Kidney epithelial cell (primary cell): Measurements from ENCODE around the gene PBLD. TPM values are rescaled to one million over a fixed set of nuclear protein-coding genes. Genes with fewer than 3 reads are reported as not detected.
A peak's percentile ranks its signal among the peaks of the same experiment; 100 is the strongest.

ENCODE experiments used
- DNase-seq: peaks from one replicate; pipeline ENCODE4 v3.0.0-alpha.2; 2010; ENCODE audit warnings: low read depth
- H3K27me3 ChIP-seq: 2 replicates; pipeline ENCODE4 v1.6.0; 2011; ENCODE audit warnings: low read length; ENCODE audit not compliant: control insufficient read depth, insufficient read depth
- H3K36me3 ChIP-seq: 2 replicates; pipeline ENCODE4 v1.5.1; 2011; ENCODE audit warnings: low read length; ENCODE audit not compliant: control insufficient read depth, insufficient read depth
- H3K4me3 ChIP-seq: 2 replicates; pipeline ENCODE4 v1.5.1; 2011; ENCODE audit warnings: low read depth, mild to moderate bottlenecking, control low read depth, low read length
- total RNA-seq: library from RNA; depleted of rRNA; stranded (reverse); fragments of >200 nt; gene quantifications from 2 replicates; pipeline ENCODE4 v1.2.3, GENCODE V29; 2015
- TF ChIP-seq, protein P1 (sequence below): IDR thresholded peaks from 2 replicates; pipeline ENCODE4 v1.5.1; 2011; ENCODE audit warnings: mild to moderate bottlenecking, moderate library complexity, low read length, control low read depth, inconsistent platforms; ENCODE audit not compliant: insufficient read depth, poor library complexity, severe bottlenecking

The PBLD gene
- 3.1 and 4.5 TPM in 2 replicates for total RNA-seq

DNA sequence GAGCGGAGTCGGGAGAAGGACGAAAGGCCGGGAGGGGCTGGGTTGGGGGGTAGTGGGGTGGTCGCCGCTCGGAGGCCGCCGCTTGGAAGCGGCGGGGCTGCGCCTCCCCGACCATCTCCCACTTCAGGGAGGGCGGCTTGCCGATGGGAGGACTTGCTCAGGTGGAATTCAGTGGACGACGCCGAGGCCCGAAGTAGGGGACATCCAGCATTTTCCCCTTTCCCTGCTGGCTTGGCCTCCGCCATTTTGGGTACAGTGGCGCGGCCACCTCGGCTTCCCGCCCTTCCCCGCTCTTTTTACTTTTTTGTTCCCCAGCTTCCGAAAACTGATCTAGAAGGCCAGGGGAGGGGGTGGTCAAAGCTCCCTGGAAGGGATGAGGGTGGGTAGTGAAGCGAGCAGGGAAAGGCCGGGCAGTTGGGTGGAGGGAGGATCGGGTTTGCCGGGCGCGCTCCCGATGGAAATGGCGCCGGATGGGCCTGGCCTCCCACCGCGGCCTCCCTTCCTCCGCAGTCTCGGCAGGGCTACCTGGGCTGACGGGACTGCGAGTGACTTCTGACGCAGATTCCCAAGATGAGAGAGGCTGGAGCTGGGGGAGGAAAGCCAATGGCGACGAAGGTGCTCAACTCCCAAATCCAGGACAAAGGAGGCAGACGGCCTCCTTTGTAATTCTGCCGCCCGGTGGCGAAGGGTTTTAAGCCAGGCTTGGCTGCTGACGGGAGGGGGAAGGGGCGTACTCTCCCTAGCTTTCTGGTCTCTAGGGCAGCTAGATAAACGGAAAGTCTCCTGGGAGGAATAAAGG is at the start of gene PBLD:
Gene PBLD, minus strand, starts transcription at position 670 of the 799 bp plus-strand sequence. CDS start 26,084 bp downstream, outside the sequence.
- no peak for DNase-seq
- Histone ChIP-seq H3K27me3 (no peaks in the 10 kb centered on the region), H3K36me3 (no peaks in the 10 kb centered on the region), H3K4me3 (peak within 1 kb of the TSS; percentile 66)
- TF ChIP-seq, protein P1, sequence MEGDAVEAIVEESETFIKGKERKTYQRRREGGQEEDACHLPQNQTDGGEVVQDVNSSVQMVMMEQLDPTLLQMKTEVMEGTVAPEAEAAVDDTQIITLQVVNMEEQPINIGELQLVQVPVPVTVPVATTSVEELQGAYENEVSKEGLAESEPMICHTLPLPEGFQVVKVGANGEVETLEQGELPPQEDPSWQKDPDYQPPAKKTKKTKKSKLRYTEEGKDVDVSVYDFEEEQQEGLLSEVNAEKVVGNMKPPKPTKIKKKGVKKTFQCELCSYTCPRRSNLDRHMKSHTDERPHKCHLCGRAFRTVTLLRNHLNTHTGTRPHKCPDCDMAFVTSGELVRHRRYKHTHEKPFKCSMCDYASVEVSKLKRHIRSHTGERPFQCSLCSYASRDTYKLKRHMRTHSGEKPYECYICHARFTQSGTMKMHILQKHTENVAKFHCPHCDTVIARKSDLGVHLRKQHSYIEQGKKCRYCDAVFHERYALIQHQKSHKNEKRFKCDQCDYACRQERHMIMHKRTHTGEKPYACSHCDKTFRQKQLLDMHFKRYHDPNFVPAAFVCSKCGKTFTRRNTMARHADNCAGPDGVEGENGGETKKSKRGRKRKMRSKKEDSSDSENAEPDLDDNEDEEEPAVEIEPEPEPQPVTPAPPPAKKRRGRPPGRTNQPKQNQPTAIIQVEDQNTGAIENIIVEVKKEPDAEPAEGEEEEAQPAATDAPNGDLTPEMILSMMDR = peak; percentile 57

DNA sequence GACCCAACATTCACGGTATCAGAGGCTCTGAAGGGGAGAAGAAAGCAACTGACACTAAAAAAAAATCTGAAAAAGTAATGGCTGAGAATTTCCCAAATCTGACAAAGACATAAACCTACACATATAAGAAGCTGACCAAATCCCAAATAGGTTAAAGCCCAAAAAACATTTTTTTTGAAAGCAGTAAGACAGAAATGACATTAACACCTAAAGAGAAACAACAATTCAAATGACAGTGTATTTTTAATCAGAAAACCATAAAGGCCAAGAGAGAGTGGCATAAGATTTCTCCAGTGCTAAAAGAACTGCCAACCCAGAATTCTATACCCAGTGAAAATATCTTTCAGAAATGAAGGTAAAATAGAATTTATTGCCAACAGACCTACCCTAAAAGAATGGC is 38.9 kb upstream of the PBLD start:
- no peaks in the 10 kb centered on the region for H3K36me3 ChIP-seq
- TF ChIP-seq, protein P1 = no peak
- no peak overlapping the region for H3K4me3 ChIP-seq
- H3K27me3 ChIP-seq = no peaks in the 10 kb centered on the region
- no peak for DNase-seq

DNA sequence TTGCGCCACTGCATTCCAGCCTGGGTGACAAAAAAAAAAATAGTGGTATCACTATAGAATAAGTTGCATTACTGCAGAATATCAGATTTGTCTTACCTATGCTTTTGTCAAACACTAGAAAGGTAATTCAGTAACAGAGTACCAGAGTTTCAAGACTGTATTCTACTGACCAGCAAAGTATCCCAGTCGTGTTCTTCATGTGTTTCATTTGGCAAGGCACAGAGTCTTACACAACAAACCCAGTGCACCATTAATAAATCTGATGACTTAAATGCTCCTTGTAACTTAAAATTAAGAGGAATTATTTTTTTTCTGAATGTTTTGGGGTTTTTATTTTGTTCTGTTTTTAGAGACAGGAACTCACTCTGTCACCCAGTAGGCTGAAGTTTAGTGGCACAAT is 34.4 kb upstream of the PBLD start:
- H3K36me3 ChIP-seq = no peaks in the 10 kb centered on the region

DNA sequence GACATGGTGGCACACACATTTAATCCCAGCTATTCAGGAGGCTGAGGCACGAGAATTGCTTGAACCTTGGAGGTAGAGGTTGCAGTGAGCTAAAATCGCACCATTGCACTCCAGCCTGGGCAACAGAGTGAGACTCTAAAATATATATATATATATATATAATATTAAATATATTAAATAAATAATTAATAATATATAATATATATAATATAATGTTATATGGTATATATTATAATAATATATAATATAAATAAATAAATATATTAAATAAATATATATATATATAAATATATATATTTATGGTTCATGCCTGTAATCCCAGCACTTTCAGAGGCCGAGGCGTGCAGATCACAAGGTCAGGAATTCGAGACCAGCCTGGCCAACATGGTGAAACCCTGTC is 33.9 kb upstream of the PBLD start:
- Histone ChIP-seq H3K27me3 (no peaks in the 10 kb centered on the region), H3K36me3 (no peaks in the 10 kb centered on the region), H3K4me3 (no peak overlapping the region)
- TF ChIP-seq, protein P1 = no peak
- no peak for DNase-seq

More for the DNA sequence above, 34.4 kb upstream of the PBLD start:
- no peak overlapping the region for H3K4me3 ChIP-seq
- no peaks in the 10 kb centered on the region for H3K27me3 ChIP-seq
- TF ChIP-seq, protein P1 = no peak
- DNase-seq = no peak

DNA sequence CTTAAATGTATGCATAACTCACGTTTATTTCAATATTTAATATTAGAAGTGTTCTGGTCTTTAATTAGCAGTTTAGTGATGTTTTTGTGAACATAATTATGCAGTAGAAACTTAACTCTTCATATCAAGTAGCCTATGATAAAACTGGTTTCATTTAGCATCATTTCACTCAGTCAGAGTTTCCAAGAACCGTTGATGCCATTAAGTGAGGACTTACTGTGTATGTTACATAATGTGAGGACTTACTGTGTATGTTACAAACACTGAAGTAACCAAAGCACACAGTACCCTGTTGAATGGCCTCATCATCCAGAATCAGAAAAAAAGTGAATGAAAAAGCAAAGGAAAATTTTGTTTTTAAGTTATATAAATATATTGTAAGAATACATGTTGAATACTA is 32.9 kb upstream of the PBLD start:
- DNase-seq = no peak
- TF ChIP-seq, protein P1 = no peak
- Histone ChIP-seq H3K27me3 (no peaks in the 10 kb centered on the region), H3K36me3 (no peaks in the 10 kb centered on the region), H3K4me3 (no peak overlapping the region)
